ENCODE measurements around the gene SYCN. TPM values are rescaled to one million over a fixed set of nuclear protein-coding genes. Genes with fewer than 3 reads are reported as not detected.

SYCN gene
- total RNA-seq, 4 donors from 2014 or later = not detected

DNA sequence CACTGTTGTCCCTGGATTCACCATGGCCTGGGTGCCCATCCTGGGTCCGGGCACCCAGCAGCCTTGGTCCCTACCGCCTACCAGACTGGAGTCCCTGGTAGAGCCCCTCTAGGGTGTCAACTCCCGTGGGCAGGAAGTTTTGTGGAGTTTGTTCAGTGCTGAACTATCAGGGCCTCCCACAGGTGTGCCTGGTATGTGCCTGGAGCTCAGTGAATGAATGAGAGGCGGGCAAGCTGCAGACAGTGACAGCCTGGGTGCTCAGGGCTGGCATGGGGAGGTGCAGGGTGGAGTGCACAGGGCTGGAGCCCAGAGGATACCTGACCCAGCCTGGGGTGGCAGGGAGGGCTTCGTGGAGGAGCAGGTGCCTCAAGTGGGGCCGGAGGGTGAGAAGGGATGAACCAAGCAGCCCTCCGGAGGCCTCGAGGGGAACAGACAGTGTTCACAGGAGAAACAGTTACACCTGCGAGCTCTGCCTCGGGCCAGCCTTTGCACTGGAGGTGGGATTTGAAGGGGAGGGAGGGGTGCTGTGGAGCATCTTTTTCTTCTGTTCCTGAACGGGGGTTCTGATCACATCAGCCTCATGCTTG lies 48.9 kb downstream of the SYCN start:
- TF ChIP-seq, protein P1, sequence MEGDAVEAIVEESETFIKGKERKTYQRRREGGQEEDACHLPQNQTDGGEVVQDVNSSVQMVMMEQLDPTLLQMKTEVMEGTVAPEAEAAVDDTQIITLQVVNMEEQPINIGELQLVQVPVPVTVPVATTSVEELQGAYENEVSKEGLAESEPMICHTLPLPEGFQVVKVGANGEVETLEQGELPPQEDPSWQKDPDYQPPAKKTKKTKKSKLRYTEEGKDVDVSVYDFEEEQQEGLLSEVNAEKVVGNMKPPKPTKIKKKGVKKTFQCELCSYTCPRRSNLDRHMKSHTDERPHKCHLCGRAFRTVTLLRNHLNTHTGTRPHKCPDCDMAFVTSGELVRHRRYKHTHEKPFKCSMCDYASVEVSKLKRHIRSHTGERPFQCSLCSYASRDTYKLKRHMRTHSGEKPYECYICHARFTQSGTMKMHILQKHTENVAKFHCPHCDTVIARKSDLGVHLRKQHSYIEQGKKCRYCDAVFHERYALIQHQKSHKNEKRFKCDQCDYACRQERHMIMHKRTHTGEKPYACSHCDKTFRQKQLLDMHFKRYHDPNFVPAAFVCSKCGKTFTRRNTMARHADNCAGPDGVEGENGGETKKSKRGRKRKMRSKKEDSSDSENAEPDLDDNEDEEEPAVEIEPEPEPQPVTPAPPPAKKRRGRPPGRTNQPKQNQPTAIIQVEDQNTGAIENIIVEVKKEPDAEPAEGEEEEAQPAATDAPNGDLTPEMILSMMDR (IDR thresholded peaks at IDR 0.05) = no peak
- no peak for TF ChIP-seq POLR2A (IDR thresholded peaks at IDR 0.05)
- no peaks in the 10 kb centered on the region for H3K9me3 ChIP-seq
- H3K4me3 ChIP-seq = peak overlapping the region in 1 of 4 donors; percentile 1
- H3K27ac ChIP-seq = peak overlapping the region; percentile 58 to 89 (median 84)
- WGBS, 2 donors = 63 to 79% methylated on average over 5 of the region's 11 CpGs
- no peaks in the 10 kb centered on the region for H3K36me3 ChIP-seq
- intact Hi-C loops (cut with DNase I) = no loop called here
- H3K4me1 ChIP-seq = peaks cover 37 to 88% (median 47%) of the 10 kb centered on the region in 3 donors
- no peak for DNase-seq
- H3K27me3 ChIP-seq = no peaks in the 10 kb centered on the region

DNA sequence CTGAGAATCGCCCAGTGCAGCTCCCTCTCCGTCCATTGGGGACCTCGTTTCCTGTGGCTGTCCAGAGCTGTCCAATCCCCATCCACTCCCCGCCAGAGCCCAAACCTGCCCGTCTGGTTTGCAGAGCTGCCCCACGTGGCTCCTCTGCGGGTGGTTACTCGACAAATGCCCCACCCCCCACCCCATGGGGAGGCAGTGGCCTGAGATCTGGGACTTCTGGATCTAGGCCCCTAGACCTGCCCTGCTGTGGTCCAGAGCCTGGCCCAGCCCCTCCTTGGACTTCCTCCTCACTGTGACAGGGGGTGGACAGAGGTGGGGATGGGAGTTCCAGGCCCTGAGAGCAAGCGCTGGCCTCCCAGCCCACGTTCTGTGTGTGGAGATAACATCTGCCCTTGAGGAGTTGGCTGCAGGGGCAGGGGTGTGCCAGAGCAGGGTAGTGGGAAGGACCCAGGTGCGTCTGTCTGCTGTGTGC lies 49.4 kb downstream of the SYCN start:
- H3K4me3 ChIP-seq = peak overlapping the region in 1 of 4 donors; percentile 1

DNA sequence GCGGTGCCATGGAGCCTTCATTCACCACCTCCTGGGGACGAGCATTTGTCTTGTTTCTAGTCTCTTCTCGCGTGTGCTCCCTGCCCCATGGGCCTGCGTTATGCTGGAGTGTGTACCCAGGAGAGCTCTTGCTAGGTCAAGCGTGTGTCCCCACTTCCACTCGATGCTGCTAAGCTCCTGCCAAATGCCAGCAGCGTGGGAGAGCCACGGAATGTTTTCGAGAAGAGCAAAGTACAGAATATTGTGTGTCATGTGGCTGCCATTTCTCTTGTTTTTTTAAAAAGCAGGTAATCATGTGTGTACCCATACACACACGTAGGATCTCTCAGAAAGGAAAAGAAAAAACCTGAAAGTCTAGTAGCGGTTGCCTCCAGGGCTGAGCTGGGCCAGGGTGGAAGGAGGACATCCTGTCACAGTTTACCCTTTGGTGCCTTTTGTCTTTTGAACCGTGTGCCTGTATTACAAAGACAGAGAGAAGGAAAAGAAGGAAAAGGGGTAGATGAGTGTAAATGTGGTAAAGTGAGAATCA lies 49.9 kb downstream of the SYCN start:
- intact Hi-C loops (cut with DNase I) = no loop called here
- H3K27me3 ChIP-seq = no peaks in the 10 kb centered on the region
- WGBS, 2 donors = 58 to 73% methylated on average over 10 to 11 of the region's 13 CpGs
- DNase-seq = no peak
- no peak for TF ChIP-seq POLR2A (IDR thresholded peaks at IDR 0.05)
- TF ChIP-seq, protein P1 (IDR thresholded peaks at IDR 0.05) = no peak
- peak overlapping the region; percentile 58 to 89 (median 84) for H3K27ac ChIP-seq
- peaks cover 31 to 78% (median 41%) of the 10 kb centered on the region in 3 donors for H3K4me1 ChIP-seq
- H3K36me3 ChIP-seq = peaks cover 0 to 4% (median 0%) of the 10 kb centered on the region in 3 donors
- no peak overlapping the region for H3K4me3 ChIP-seq
- H3K9me3 ChIP-seq = no peaks in the 10 kb centered on the region

More for the DNA sequence above, 49.4 kb downstream of the SYCN start:
- Histone ChIP-seq H3K4me1 (peaks cover 32 to 83% (median 41%) of the 10 kb centered on the region in 3 donors), H3K27ac (peak overlapping the region; percentile 58 to 89 (median 84)), H3K36me3 (no peaks in the 10 kb centered on the region), H3K9me3 (no peaks in the 10 kb centered on the region), H3K27me3 (no peaks in the 10 kb centered on the region)
- no peak for DNase-seq
- WGBS, 2 donors = 26 to 58% methylated on average over 4 to 7 of the region's 11 CpGs
- TF ChIP-seq POLR2A (IDR thresholded peaks at IDR 0.05) = no peak
- TF ChIP-seq, protein P1 (IDR thresholded peaks at IDR 0.05) = peak in 1 of 6 experiments; percentile 24
- intact Hi-C loops (cut with DNase I) = no loop called here

Other genes with a start within 250 kb of the SYCN start
- gene FBXO17, start 228.5 kb downstream of the SYCN start, total RNA-seq = 10 to 100 TPM in 1 of 4 donors, 1 to 10 TPM in 3; 3.9 to 18.3 (median 8.8) TPM
- 10 to 100 TPM in 2 of 4 donors, 1 to 10 TPM in 2; 5.7 to 14.0 (median 8.3) TPM for gene FBXO27, start 171.7 kb downstream of the SYCN start, total RNA-seq
- under 1 TPM in 3 of 4 donors, not detected in 1; 0.19 to 0.57 (median 0.40) TPM for gene ACP7, start 119.9 kb downstream of the SYCN start, total RNA-seq
- 10 to 100 TPM; 12.2 to 40.1 (median 18.3) TPM for gene PAK4, start 78.5 kb downstream of the SYCN start, total RNA-seq
- gene NCCRP1, start 7.3 kb downstream of the SYCN start, total RNA-seq = 100 to 1,000 TPM; 208 to 737 (median 262) TPM
- gene IFNL3, start 40.7 kb upstream of the SYCN start, total RNA-seq = not detected
- not detected for gene IFNL4, start 44.6 kb upstream of the SYCN start, total RNA-seq
- gene IFNL2, start 64.1 kb upstream of the SYCN start, total RNA-seq = not detected
- not detected for gene IFNL1, start 92.1 kb upstream of the SYCN start, total RNA-seq
- gene LRFN1, start 116.6 kb upstream of the SYCN start, total RNA-seq = 1 to 10 TPM in 1 of 4 donors, under 1 TPM in 3; 0.35 to 1.3 (median 0.67) TPM
- 10 to 100 TPM in 1 of 4 donors, 1 to 10 TPM in 3; 1.9 to 15.8 (median 4.5) TPM for gene GMFG, start 131.8 kb upstream of the SYCN start, total RNA-seq
- 100 to 1,000 TPM in 1 of 4 donors, 10 to 100 TPM in 3; 49.1 to 131 (median 75.2) TPM for gene SAMD4B, start 138.2 kb upstream of the SYCN start, total RNA-seq
- gene PAF1, start 186.8 kb upstream of the SYCN start, total RNA-seq = 10 to 100 TPM; 35.4 to 53.6 (median 38.1) TPM
- gene MED29, start 187.1 kb upstream of the SYCN start, total RNA-seq = 10 to 100 TPM; 11.8 to 20.1 (median 16.5) TPM
- gene ZFP36, start 202.6 kb upstream of the SYCN start, total RNA-seq = 100 to 1,000 TPM in 3 of 4 donors, 10 to 100 TPM in 1; 72.1 to 230 (median 121) TPM
- 1 to 10 TPM; 4.8 to 9.3 (median 7.6) TPM for gene PLEKHG2, start 208.4 kb upstream of the SYCN start, total RNA-seq
- 1,000 to 10,000 TPM in 3 of 4 donors, 100 to 1,000 TPM in 1; 509 to 2,477 (median 1,257) TPM for gene RPS16, start 231.7 kb upstream of the SYCN start, total RNA-seq
- 10 to 100 TPM; 39.5 to 80.3 (median 67.7) TPM for gene SUPT5H, start 241.3 kb upstream of the SYCN start, total RNA-seq